Muscle of leg (tissue), 11 donors: Measurements from ENCODE around the gene DOCK10. TPM values are rescaled to one million over a fixed set of nuclear protein-coding genes. Genes with fewer than 3 reads are reported as not detected.
"Not testable (repeated sequence)": the region's sequence is repeated elsewhere in the genome, so short reads cannot be mapped to it uniquely, and the experiment has no call there.

Source experiments
- DNase-seq: peaks from one replicate; pipeline ENCODE4 v3.0.0; 2013
- H3K27ac ChIP-seq: one replicate; pipeline ENCODE4 v1.5.1; 2013; ENCODE audit warnings: mild to moderate bottlenecking, low read length, control low read depth
- H3K27me3 ChIP-seq: one replicate; pipeline ENCODE4 v1.6.1; 2013; ENCODE audit warnings: low read length; ENCODE audit not compliant: control insufficient read depth, insufficient read depth
- H3K36me3 ChIP-seq: one replicate; pipeline ENCODE4 v1.6.1; 2013; ENCODE audit warnings: low read length; ENCODE audit not compliant: control insufficient read depth, insufficient read depth
- H3K4me1 ChIP-seq: one replicate; pipeline ENCODE4 v1.6.1; 2013; ENCODE audit warnings: low read length; ENCODE audit not compliant: control insufficient read depth, insufficient read depth
- H3K4me3 ChIP-seq: one replicate; pipeline ENCODE4 v1.5.1; 2013; ENCODE audit warnings: low read length, control low read depth
- H3K9me3 ChIP-seq: replicated peaks from 2 replicates; pipeline ENCODE4 v1.6.1; 2013; ENCODE audit warnings: low read depth, low read length; ENCODE audit not compliant: control insufficient read depth
- WGBS: methylation state at CpG from one replicate; pipeline ENCODE4 v1.1.5; 2013; ENCODE audit warnings: missing lambda C conversion rate; ENCODE audit not compliant: insufficient coverage; 5-methylcytosine and 5-hydroxymethylcytosine counted together
- polyA plus RNA-seq, 8 donors: library from polyadenylated mRNA; unstranded; fragments of 120-200 nt; gene quantifications; one replicate each; pipeline versions ENCODE4 v1.2.1 to v1.2.3, GENCODE V29; 2013; ENCODE audit warnings: inconsistent platforms in 1 of 8, low replicate concordance in 1 of 8; ENCODE audit not compliant: insufficient read length in 8 of 8, insufficient read depth in 1 of 8
- total RNA-seq: library from RNA; stranded (reverse); fragments of 120-200 nt; gene quantifications from one replicate; pipeline ENCODE4 v1.2.4, GENCODE V29; 2013

Gene DOCK10
- total and polyA plus RNA-seq, 9 donors: 14.8 to 20.1 (median 17.9) TPM

GRCh38 chr2:224925061-224925809 is 117.0 kb downstream of the DOCK10 start:
- Histone ChIP-seq H3K27me3 (no peaks in the 10 kb centered on the region), H3K4me3 (no peak overlapping the region), H3K36me3 (peaks cover 14% of the 10 kb centered on the region), H3K27ac (no peak overlapping the region), H3K4me1 (no peaks in the 10 kb centered on the region), H3K9me3 (no peaks in the 10 kb centered on the region)
- WGBS: 100% methylated on average over 2 of the region's 3 CpGs
- no peak for DNase-seq

GRCh38 chr2:224924631-224925030 is 117.6 kb downstream of the DOCK10 start:
- Histone ChIP-seq H3K9me3 (no peaks in the 10 kb centered on the region), H3K27ac (no peak overlapping the region), H3K27me3 (no peaks in the 10 kb centered on the region), H3K4me3 (no peak overlapping the region), H3K4me1 (no peaks in the 10 kb centered on the region), H3K36me3 (peaks cover 12% of the 10 kb centered on the region)
- no peak for DNase-seq
- no CpG with 5 or more reads among the region's 2 CpGs for WGBS

GRCh38 chr2:224922142-224922727 is 120.0 kb downstream of the DOCK10 start:
- H3K4me1 ChIP-seq: no peaks in the 10 kb centered on the region
- 100% methylated on average over 1 of the region's 2 CpGs for whole genome bisulfite sequencing
- no peak overlapping the region for H3K4me3 ChIP-seq
- H3K9me3 ChIP-seq: no peaks in the 10 kb centered on the region
- H3K27me3 ChIP-seq: no peaks in the 10 kb centered on the region
- peaks cover 10% of the 10 kb centered on the region for H3K36me3 ChIP-seq
- DNase-seq: peak; percentile 45
- H3K27ac ChIP-seq: no peak overlapping the region

GRCh38 chr2:224919472-224920110 is 122.7 kb downstream of the DOCK10 start:
- Histone ChIP-seq H3K9me3 (no peaks in the 10 kb centered on the region), H3K27me3 (no peaks in the 10 kb centered on the region), H3K27ac (no peak overlapping the region), H3K36me3 (peaks cover 10% of the 10 kb centered on the region), H3K4me3 (no peak overlapping the region), H3K4me1 (no peaks in the 10 kb centered on the region)
- 50% methylated on average over 6 of the region's 8 CpGs for WGBS
- DNase-seq: no peak

- DNase-seq: no peak
- Histone ChIP-seq H3K9me3 (no peaks in the 10 kb centered on the region), H3K4me1 (no peaks in the 10 kb centered on the region), H3K36me3 (peaks cover 10% of the 10 kb centered on the region), H3K27ac (no peak overlapping the region), H3K27me3 (no peaks in the 10 kb centered on the region), H3K4me3 (no peak overlapping the region)
- 92% methylated on average over 3 of the region's 4 CpGs for WGBS
These were observed 123.4 kb downstream of the DOCK10 start for GRCh38 chr2:224918626-224919471.

- not testable (repeated sequence) for H3K4me3 ChIP-seq, H3K4me1 ChIP-seq, H3K27ac ChIP-seq, H3K9me3 ChIP-seq, DNase-seq, H3K36me3 ChIP-seq, H3K27me3 ChIP-seq
- no CpG with 5 or more reads among the region's 5 CpGs for WGBS
These were observed 125.0 kb downstream of the DOCK10 start for GRCh38 chr2:224917246-224917645.

- no peaks in the 10 kb centered on the region for H3K27me3 ChIP-seq
- no peaks in the 10 kb centered on the region for H3K9me3 ChIP-seq
- peaks cover 2% of the 10 kb centered on the region for H3K4me1 ChIP-seq
- DNase-seq: no peak
- H3K27ac ChIP-seq: no peak overlapping the region
- no CpG with 5 or more reads among the region's 1 CpG for WGBS
- H3K36me3 ChIP-seq: peaks cover 10% of the 10 kb centered on the region
- H3K4me3 ChIP-seq: no peak overlapping the region
These were observed 127.1 kb downstream of the DOCK10 start for GRCh38 chr2:224915136-224915535.

GRCh38 chr2:224910574-224910925 is 131.7 kb downstream of the DOCK10 start:
- no peak overlapping the region for H3K27ac ChIP-seq
- H3K4me3 ChIP-seq: no peak overlapping the region
- no CpG with 5 or more reads among the region's 1 CpG for WGBS
- DNase-seq: peak; percentile 80
- H3K9me3 ChIP-seq: no peaks in the 10 kb centered on the region
- H3K27me3 ChIP-seq: no peaks in the 10 kb centered on the region
- H3K4me1 ChIP-seq: peaks cover 5% of the 10 kb centered on the region
- H3K36me3 ChIP-seq: no peaks in the 10 kb centered on the region

GRCh38 chr2:224909885-224910573 is 132.2 kb downstream of the DOCK10 start:
- no peaks in the 10 kb centered on the region for H3K9me3 ChIP-seq
- peak overlapping the region; percentile 47 for H3K27ac ChIP-seq
- H3K36me3 ChIP-seq: no peaks in the 10 kb centered on the region
- no peak overlapping the region for H3K4me3 ChIP-seq
- no peaks in the 10 kb centered on the region for H3K27me3 ChIP-seq
- peaks cover 5% of the 10 kb centered on the region for H3K4me1 ChIP-seq
- peak; percentile 82 for DNase-seq
- WGBS: no CpG with 5 or more reads among the region's 5 CpGs
